ENCODE results near the gene RABEP1.

The RABEP1 gene

DNA sequence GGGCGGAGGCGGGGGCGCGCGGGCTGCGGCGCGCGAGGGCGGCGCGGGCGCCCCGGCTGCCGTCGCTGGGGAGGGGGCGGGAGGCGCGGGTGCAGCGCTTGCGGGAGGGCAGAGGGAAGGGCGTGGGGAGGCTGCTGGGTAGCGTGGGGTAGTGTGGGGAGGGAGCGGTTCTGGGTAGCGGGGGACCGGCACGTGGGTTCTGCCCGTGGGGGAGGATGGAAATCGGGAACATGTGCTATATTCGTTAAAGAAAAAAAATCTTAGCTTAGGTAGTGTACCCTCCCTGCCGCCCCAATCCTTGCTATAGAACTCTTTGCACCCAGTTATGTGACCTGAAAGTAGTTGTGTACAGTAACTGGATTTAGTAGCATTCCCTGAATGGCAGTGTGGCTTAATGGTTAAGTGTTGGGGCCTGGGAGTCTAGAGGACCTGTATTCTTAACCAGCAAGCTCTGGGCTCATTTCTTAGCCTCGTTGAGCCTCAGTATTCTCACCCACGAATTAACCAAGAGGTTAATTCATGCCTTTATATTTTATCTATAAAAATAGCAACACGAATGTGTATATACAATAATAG is 646 bp downstream of the RABEP1 start:
- Histone ChIP-seq H3K27ac (ENCODE audit: low read depth, low read length) (peak overlapping the region; percentile 46), H3K36me3 (ENCODE audit: insufficient read depth, low read length) (no peaks in the 10 kb centered on the region), H3K4me1 (ENCODE audit: insufficient read depth, low read length) (peaks cover 24% of the 10 kb centered on the region), H3K9ac (ENCODE audit: low read length) (peak overlapping the region; percentile 61), H3K27me3 (ENCODE audit: control insufficient read depth in 1 of 2, insufficient read depth in 2 of 2, low read length in 2 of 2) (no peaks in the 10 kb centered on the region), H3K4me3 (ENCODE audit: low read depth in 1 of 2, low read length in 2 of 2) (peak overlapping the region; percentile 24 to 52), H3K9me3 (ENCODE audit: low read length) (no peaks in the 10 kb centered on the region)

DNA sequence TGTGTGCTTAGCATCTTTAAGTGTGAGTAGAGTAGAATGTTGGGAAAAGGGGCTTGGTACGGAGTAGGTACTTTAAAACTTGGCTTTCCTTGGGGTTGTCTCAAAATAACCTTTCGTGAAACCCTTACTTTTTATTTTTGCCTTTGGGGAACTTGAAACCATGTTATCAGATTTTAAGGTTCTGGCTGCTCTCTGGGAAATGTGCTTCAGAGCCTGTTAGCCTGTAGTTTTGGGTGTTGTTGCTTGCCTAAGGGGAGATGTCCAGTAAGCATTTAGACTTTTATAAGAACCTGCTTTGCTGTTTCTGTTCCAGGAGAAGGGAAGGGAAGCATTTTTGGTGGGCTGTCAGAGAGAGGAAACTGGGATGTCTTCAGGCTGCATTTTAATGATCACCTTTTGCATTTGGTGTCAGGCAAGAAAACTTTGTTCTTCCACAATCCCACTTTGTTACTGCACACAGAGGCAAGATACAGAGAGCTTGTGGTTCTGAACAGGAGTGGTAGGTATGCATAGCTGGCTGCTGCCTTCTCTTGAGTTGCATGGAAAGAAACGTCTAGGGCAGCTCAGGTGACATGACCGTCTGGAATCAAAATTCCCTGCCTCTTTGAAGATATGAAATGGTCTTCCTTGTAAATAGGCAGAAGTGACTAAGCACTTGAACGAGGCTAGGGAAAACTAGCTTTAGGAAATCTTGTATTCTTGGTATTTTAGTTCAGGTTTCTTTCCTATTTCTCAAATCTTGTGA is 1.7 kb downstream of the RABEP1 start:
- Histone ChIP-seq H3K4me3 (ENCODE audit: low read depth in 1 of 2, low read length in 2 of 2) (peak overlapping the region in 1 of 2 donors; percentile 52), H3K4me1 (ENCODE audit: insufficient read depth, low read length) (peaks cover 24% of the 10 kb centered on the region), H3K9me3 (ENCODE audit: low read length) (no peaks in the 10 kb centered on the region), H3K36me3 (ENCODE audit: insufficient read depth, low read length) (no peaks in the 10 kb centered on the region), H3K9ac (ENCODE audit: low read length) (peak overlapping the region; percentile 61), H3K27me3 (ENCODE audit: control insufficient read depth in 1 of 2, insufficient read depth in 2 of 2, low read length in 2 of 2) (no peaks in the 10 kb centered on the region), H3K27ac (ENCODE audit: low read depth, low read length) (no peak overlapping the region)

DNA sequence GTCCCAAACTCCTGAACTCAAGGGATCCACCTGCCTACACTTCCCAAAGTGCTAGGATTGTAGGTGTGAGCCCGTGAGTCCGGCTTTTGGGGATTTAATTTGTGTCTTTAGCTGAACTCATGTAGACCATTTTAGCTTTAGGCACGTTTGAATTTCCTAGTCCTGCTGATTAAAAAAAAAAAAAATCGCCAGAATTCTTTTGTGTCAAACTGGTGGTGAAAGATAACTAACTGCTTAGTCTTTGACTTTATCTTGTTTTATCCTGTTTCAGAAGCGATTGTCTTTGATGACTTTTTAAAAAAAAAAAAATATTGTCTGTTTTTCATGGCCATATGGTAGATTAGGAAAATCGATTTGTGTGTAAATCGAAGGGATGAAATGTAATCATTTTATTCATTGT is 2.6 kb downstream of the RABEP1 start:
- no peak overlapping the region for H3K27ac ChIP-seq (ENCODE audit: low read depth, low read length)

DNA sequence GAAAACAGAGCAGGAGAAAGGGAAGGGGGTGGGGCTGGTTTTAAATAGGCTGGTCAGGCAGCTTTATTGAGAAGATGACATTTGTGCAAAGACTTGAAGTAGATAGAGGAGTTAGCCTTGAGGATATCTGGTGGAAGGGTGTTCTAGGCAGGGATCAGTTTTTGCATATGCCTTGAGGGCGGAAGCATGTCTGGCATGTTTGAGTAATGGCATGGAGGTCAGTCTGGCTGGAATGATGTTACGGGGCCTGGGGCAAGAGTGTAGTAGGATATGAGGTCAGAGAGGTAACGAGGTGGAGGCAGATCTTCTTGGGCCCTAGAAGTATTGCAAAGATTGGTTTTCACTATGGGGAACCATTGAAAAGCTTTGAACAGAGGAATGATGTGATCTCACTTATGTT is 4.8 kb downstream of the RABEP1 start:
- Histone ChIP-seq H3K27me3 (ENCODE audit: control insufficient read depth in 1 of 2, insufficient read depth in 2 of 2, low read length in 2 of 2) (no peaks in the 10 kb centered on the region), H3K4me1 (ENCODE audit: insufficient read depth, low read length) (peaks cover 20% of the 10 kb centered on the region), H3K9ac (ENCODE audit: low read length) (no peak overlapping the region), H3K36me3 (ENCODE audit: insufficient read depth, low read length) (no peaks in the 10 kb centered on the region), H3K9me3 (ENCODE audit: low read length) (no peaks in the 10 kb centered on the region), H3K4me3 (ENCODE audit: low read depth in 1 of 2, low read length in 2 of 2) (no peak overlapping the region), H3K27ac (ENCODE audit: low read depth, low read length) (no peak overlapping the region)

More for the DNA sequence above, 2.6 kb downstream of the RABEP1 start:
- H3K9me3 ChIP-seq (ENCODE audit: low read length) = no peaks in the 10 kb centered on the region
- no peak overlapping the region for H3K9ac ChIP-seq (ENCODE audit: low read length)
- H3K4me3 ChIP-seq (ENCODE audit: low read depth in 1 of 2, low read length in 2 of 2) = no peak overlapping the region
- no peaks in the 10 kb centered on the region for H3K27me3 ChIP-seq (ENCODE audit: control insufficient read depth in 1 of 2, insufficient read depth in 2 of 2, low read length in 2 of 2)
- no peaks in the 10 kb centered on the region for H3K36me3 ChIP-seq (ENCODE audit: insufficient read depth, low read length)
- peaks cover 24% of the 10 kb centered on the region for H3K4me1 ChIP-seq (ENCODE audit: insufficient read depth, low read length)

DNA sequence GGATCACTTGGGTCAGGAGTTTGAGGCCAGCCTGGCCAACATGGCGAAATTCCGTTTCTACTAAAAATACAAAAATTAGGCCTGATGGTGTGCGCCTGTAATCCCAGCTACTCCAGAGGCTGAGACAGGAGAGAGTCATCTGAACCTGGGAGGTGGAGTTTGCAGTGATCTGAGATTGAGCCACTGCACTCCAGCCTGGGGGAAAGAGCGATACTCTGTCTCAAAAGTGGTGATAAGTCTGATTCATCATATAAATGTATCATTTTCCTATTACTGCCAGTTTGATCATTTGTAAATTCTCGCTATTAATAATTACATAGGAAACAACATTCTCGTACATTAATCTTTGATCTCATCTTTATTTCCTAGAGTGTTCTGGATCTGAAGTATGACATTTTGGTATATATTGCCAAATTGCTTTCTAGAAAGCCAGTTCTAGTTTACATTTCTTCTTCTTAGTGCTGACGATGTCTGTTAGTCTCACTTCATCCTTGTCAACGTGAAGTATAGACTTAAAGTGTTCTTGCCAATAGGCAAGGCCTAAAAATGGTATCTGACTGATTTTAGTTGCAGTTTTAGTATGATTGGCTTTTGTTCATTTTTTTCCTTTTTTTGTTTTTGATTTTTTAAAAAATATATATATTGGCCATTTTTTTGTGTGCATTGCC is 9.7 kb downstream of the RABEP1 start:
- Histone ChIP-seq H3K9me3 (ENCODE audit: low read length) (no peaks in the 10 kb centered on the region), H3K27me3 (ENCODE audit: control insufficient read depth in 1 of 2, insufficient read depth in 2 of 2, low read length in 2 of 2) (no peaks in the 10 kb centered on the region), H3K4me1 (ENCODE audit: insufficient read depth, low read length) (no peaks in the 10 kb centered on the region), H3K36me3 (ENCODE audit: insufficient read depth, low read length) (no peaks in the 10 kb centered on the region), H3K9ac (ENCODE audit: low read length) (no peak overlapping the region), H3K27ac (ENCODE audit: low read depth, low read length) (no peak overlapping the region), H3K4me3 (ENCODE audit: low read depth in 1 of 2, low read length in 2 of 2) (no peak overlapping the region)

DNA sequence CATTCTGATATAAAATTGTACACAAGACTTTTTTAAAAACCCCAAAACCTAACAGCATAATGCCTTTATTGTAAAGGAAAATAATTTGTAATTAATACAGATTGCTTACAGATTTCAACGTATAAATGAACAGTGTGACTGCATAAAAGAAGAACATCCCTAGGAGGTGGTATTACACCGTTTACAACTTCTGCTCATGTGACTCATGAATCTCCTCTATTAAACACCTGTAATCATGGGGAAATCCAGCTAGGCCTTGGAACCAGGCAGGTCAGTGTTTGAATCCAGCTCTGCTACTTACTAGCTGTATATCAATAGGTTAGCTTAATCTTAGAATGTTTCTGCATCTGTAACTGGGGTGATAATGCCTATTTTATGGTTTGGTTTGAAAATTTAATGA is 15.2 kb downstream of the RABEP1 start:
- H3K9ac ChIP-seq (ENCODE audit: low read length) = no peak overlapping the region
- H3K4me1 ChIP-seq (ENCODE audit: insufficient read depth, low read length) = peaks cover 10% of the 10 kb centered on the region
- H3K9me3 ChIP-seq (ENCODE audit: low read length) = no peaks in the 10 kb centered on the region
- no peaks in the 10 kb centered on the region for H3K27me3 ChIP-seq (ENCODE audit: control insufficient read depth in 1 of 2, insufficient read depth in 2 of 2, low read length in 2 of 2)
- no peak overlapping the region for H3K4me3 ChIP-seq (ENCODE audit: low read depth in 1 of 2, low read length in 2 of 2)
- H3K27ac ChIP-seq (ENCODE audit: low read depth, low read length) = no peak overlapping the region
- no peaks in the 10 kb centered on the region for H3K36me3 ChIP-seq (ENCODE audit: insufficient read depth, low read length)

DNA sequence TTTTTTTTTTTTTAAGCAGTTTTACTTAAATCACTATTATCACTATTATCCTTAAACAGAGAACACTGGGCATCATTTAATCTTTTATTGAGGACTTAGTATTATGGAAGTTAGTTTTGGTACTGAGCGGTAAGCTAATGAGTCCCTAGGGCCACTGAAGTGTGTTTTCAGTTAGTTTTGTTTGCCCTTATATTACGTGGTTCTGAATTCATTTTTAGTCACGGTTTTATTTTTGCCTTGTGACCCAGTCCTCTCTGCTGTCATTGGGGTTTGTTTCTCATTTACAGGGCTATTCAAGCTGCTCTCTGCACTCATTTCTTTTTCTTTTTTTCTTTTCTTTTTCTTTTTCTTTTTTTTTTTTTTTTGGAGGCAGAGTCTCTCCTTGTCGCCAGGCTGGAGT is 17.3 kb downstream of the RABEP1 start:
- no peaks in the 10 kb centered on the region for H3K36me3 ChIP-seq (ENCODE audit: insufficient read depth, low read length)
- no peak overlapping the region for H3K4me3 ChIP-seq (ENCODE audit: low read depth in 1 of 2, low read length in 2 of 2)
- H3K9me3 ChIP-seq (ENCODE audit: low read length) = no peaks in the 10 kb centered on the region
- no peaks in the 10 kb centered on the region for H3K27me3 ChIP-seq (ENCODE audit: control insufficient read depth in 1 of 2, insufficient read depth in 2 of 2, low read length in 2 of 2)
- no peak overlapping the region for H3K9ac ChIP-seq (ENCODE audit: low read length)
- H3K4me1 ChIP-seq (ENCODE audit: insufficient read depth, low read length) = peaks cover 10% of the 10 kb centered on the region
- H3K27ac ChIP-seq (ENCODE audit: low read depth, low read length) = no peak overlapping the region

DNA sequence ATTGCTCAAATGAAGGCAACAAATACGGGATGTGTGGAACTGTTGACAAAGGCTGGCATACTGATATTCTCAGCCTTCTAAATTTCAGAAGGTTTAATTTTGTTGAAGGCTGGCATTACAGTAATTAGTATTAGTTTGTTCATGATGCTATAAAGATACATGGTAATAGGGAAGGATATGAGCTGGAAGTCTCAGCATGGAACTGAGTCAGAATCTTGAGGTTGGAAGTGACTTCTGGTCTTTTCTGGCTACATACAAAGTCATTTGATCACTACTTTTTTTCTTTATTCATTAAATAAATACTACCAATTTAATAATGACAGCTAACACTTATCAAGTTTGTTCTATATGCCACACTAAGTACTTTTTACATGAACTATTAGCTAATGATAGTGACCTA is 22.6 kb downstream of the RABEP1 start:
- H3K36me3 ChIP-seq (ENCODE audit: insufficient read depth, low read length) = no peaks in the 10 kb centered on the region
- peaks cover 10% of the 10 kb centered on the region for H3K4me1 ChIP-seq (ENCODE audit: insufficient read depth, low read length)

DNA sequence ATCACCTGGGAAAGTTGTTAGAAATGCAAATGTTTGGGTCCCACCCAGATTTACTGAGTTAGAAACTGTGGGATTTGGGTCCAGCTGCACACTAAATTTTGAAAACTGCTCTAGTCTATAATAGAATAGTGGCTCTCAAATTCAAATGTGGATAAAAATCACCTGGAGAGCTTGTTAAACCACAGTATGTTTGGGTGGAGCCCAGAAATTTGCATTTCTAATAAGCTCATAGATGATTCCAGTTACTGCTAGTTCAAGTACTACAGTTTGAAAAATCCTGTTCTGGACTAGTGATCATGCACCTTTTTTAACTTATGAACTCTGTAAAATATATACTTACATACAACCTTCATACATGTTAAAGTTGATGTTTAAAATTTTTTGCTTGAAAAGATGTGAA is 27.8 kb downstream of the RABEP1 start:
- Histone ChIP-seq H3K36me3 (ENCODE audit: insufficient read depth, low read length) (no peaks in the 10 kb centered on the region), H3K27ac (ENCODE audit: low read depth, low read length) (no peak overlapping the region), H3K4me1 (ENCODE audit: insufficient read depth, low read length) (no peaks in the 10 kb centered on the region)

More for the DNA sequence above, 22.6 kb downstream of the RABEP1 start:
- no peaks in the 10 kb centered on the region for H3K27me3 ChIP-seq (ENCODE audit: control insufficient read depth in 1 of 2, insufficient read depth in 2 of 2, low read length in 2 of 2)
- H3K4me3 ChIP-seq (ENCODE audit: low read depth in 1 of 2, low read length in 2 of 2) = no peak overlapping the region
- H3K9ac ChIP-seq (ENCODE audit: low read length) = no peak overlapping the region
- H3K9me3 ChIP-seq (ENCODE audit: low read length) = no peaks in the 10 kb centered on the region
- no peak overlapping the region for H3K27ac ChIP-seq (ENCODE audit: low read depth, low read length)

DNA sequence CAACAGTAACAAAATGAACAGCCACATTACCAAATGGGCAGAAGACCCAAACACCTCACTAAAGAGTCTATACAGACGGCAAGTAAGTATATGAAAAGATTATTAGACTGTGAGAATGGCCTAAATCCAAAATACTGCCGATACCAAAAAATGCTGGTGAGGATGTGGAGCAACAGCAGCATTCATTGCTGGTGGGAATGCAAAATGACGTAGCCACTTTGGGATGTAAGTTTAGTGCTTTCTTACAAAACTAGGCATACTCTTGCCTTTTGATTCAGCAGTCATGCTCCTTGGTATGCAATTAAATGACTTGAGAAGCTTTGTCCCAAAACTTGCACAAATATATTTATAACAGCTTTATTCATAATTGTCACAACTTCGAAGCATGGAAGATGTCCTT is 43.8 kb downstream of the RABEP1 start:
- Histone ChIP-seq H3K27ac (ENCODE audit: low read depth, low read length) (no peak overlapping the region), H3K4me3 (ENCODE audit: low read depth in 1 of 2, low read length in 2 of 2) (no peak overlapping the region), H3K9ac (ENCODE audit: low read length) (no peak overlapping the region), H3K27me3 (ENCODE audit: control insufficient read depth in 1 of 2, insufficient read depth in 2 of 2, low read length in 2 of 2) (no peaks in the 10 kb centered on the region), H3K36me3 (ENCODE audit: insufficient read depth, low read length) (no peaks in the 10 kb centered on the region), H3K9me3 (ENCODE audit: low read length) (no peaks in the 10 kb centered on the region), H3K4me1 (ENCODE audit: insufficient read depth, low read length) (no peaks in the 10 kb centered on the region)

More for the DNA sequence above, 27.8 kb downstream of the RABEP1 start:
- no peak overlapping the region for H3K9ac ChIP-seq (ENCODE audit: low read length)
- no peak overlapping the region for H3K4me3 ChIP-seq (ENCODE audit: low read depth in 1 of 2, low read length in 2 of 2)
- H3K9me3 ChIP-seq (ENCODE audit: low read length) = no peaks in the 10 kb centered on the region
- no peaks in the 10 kb centered on the region for H3K27me3 ChIP-seq (ENCODE audit: control insufficient read depth in 1 of 2, insufficient read depth in 2 of 2, low read length in 2 of 2)

DNA sequence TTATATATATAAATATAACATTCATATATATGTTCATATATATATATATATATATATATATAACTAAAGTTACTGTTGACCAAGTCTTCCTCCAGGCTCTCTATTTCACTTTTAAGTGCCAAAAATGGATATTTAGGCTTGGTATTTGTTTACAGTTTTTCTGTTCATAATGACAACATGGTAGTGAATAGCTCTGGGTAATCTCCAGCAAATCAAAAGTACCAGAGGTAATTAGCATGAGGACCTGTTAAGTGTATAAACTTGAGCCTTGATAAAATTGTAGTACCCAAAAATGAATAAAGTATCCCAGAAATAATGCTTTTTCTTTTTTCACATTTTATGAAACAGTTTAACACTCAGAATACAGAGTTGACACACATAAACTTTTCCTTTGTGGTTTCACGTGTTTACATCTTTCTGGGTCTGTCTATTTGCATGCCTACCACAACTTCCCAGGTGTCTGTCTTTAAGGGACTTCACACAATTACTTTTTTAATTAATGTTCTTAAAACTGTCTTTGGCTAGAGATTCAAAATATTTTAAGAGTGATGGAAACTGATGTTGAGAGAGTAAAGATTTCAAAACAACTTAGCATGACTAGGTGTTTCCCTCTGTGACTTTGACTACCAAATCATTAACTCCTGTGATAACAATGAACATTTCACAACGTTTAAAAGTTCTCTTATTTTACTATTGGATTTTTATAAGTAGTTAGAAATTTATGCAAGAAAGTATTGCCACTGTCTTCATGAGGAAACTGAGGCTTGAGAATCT is 47.9 kb downstream of the RABEP1 start:
- Histone ChIP-seq H3K9ac (ENCODE audit: low read length) (no peak overlapping the region), H3K36me3 (ENCODE audit: insufficient read depth, low read length) (peaks cover 18% of the 10 kb centered on the region), H3K4me1 (ENCODE audit: insufficient read depth, low read length) (no peaks in the 10 kb centered on the region), H3K9me3 (ENCODE audit: low read length) (no peaks in the 10 kb centered on the region), H3K27me3 (ENCODE audit: control insufficient read depth in 1 of 2, insufficient read depth in 2 of 2, low read length in 2 of 2) (no peaks in the 10 kb centered on the region), H3K4me3 (ENCODE audit: low read depth in 1 of 2, low read length in 2 of 2) (no peak overlapping the region), H3K27ac (ENCODE audit: low read depth, low read length) (no peak overlapping the region)
